WTC11 (cell line): Measurements from ENCODE around the gene TARM1. TPM values are rescaled to one million over a fixed set of nuclear protein-coding genes. Genes with fewer than 3 reads are reported as not detected.
A peak's percentile ranks its signal among the peaks of the same experiment; 100 is the strongest.
"Not testable (repeated sequence)": the region's sequence is repeated elsewhere in the genome, so short reads cannot be mapped to it uniquely, and the experiment has no call there.

Experiments
- ATAC-seq: fragments of 200-7000 bp; cut with Tn5 transposase; 2 replicates; pipeline ENCODE4 v1.10.0; 2021; ENCODE audit warnings: mild to moderate bottlenecking, moderate library complexity
- CTCF ChIA-PET: fragments of 300-600 bp; sonication (Branson Sonifier 250); formaldehyde crosslinking; loops from one replicate; lab custom pipeline; 2021; ENCODE audit warnings: antibody characterized with exemption; lab: Charles Lee
- POLR2A ChIA-PET: fragments of 350-600 bp; sonication (Branson Sonifier 250); formaldehyde crosslinking; loops from one replicate; lab custom pipeline; 2021; ENCODE audit warnings: antibody characterized with exemption; lab: Charles Lee
- DNase-seq: peaks from one replicate; pipeline ENCODE4 v3.0.0; 2021; ENCODE audit warnings: low spot score
- H3K27ac Mint-ChIP-seq: 2 replicates; pipeline ENCODE4 v1.8.0; 2021; ENCODE audit warnings: mixed read lengths
- H3K27me3 Mint-ChIP-seq: 2 replicates; pipeline ENCODE4 v1.8.0; 2021; ENCODE audit warnings: low read depth, mild to moderate bottlenecking, moderate library complexity, mixed read lengths
- H3K36me3 Mint-ChIP-seq: 2 replicates; pipeline ENCODE4 v1.8.0; 2021; ENCODE audit warnings: mixed read lengths
- H3K4me1 Mint-ChIP-seq: 2 replicates; pipeline ENCODE4 v1.8.0; 2022; ENCODE audit warnings: mixed read lengths
- H3K4me3 Mint-ChIP-seq: 2 replicates; pipeline ENCODE4 v1.8.0; 2021; ENCODE audit warnings: mild to moderate bottlenecking, moderate library complexity, mixed read lengths
- H3K9me3 Mint-ChIP-seq: 2 replicates; pipeline ENCODE4 v1.8.0; 2021; ENCODE audit warnings: mixed read lengths
- CBFB ChIP-seq: sonication (generic); formaldehyde crosslinking; IDR thresholded peaks from 2 replicates; pipeline ENCODE4 v1.8.1; 2022; ENCODE audit warnings: mild to moderate bottlenecking, low read depth, missing genetic modification reagents
- E2F1 ChIP-seq: sonication (generic); formaldehyde crosslinking; IDR thresholded peaks from 2 replicates; pipeline ENCODE4 v1.8.0; 2022; ENCODE audit warnings: mild to moderate bottlenecking, missing genetic modification reagents
- E2F4 ChIP-seq: sonication (generic); formaldehyde crosslinking; IDR thresholded peaks from 2 replicates; pipeline ENCODE4 v1.8.1; 2022; ENCODE audit warnings: low read depth, mild to moderate bottlenecking, moderate library complexity, missing genetic modification reagents, borderline replicate concordance
- ESRRA ChIP-seq: sonication (generic); formaldehyde crosslinking; IDR thresholded peaks from 2 replicates; pipeline ENCODE4 v1.8.1; 2022; ENCODE audit warnings: mild to moderate bottlenecking, missing genetic modification reagents, borderline replicate concordance
- ETV6 ChIP-seq: sonication (generic); formaldehyde crosslinking; IDR thresholded peaks from 2 replicates; pipeline ENCODE4 v1.8.1; 2022; ENCODE audit warnings: mild to moderate bottlenecking, missing genetic modification reagents
- FOXK1 ChIP-seq: sonication (generic); formaldehyde crosslinking; IDR thresholded peaks from 2 replicates; pipeline ENCODE4 v1.8.0; 2022; ENCODE audit warnings: mild to moderate bottlenecking, moderate library complexity, missing genetic modification reagents
- FOXP4 ChIP-seq: sonication (generic); formaldehyde crosslinking; IDR thresholded peaks from 2 replicates; pipeline ENCODE4 v1.8.0; 2022; ENCODE audit warnings: mild to moderate bottlenecking, missing genetic modification reagents
- IRF1 ChIP-seq: sonication (generic); formaldehyde crosslinking; IDR thresholded peaks from 2 replicates; pipeline ENCODE4 v1.8.0; 2023; ENCODE audit warnings: missing genetic modification reagents
- IRF2 ChIP-seq: sonication (generic); formaldehyde crosslinking; IDR thresholded peaks from 2 replicates; pipeline ENCODE4 v1.8.0; 2022; ENCODE audit warnings: low read depth, missing genetic modification reagents, borderline replicate concordance
- KAT7 ChIP-seq: sonication (generic); formaldehyde crosslinking; IDR thresholded peaks from 2 replicates; pipeline ENCODE4 v1.8.1; 2023; ENCODE audit warnings: missing genetic modification reagents, mild to moderate bottlenecking, borderline replicate concordance
- MAX ChIP-seq: sonication (generic); formaldehyde crosslinking; IDR thresholded peaks from 2 replicates; pipeline ENCODE4 v1.8.0; 2022; ENCODE audit warnings: mild to moderate bottlenecking, missing genetic modification reagents
- NFE2L1 ChIP-seq: sonication (generic); formaldehyde crosslinking; IDR thresholded peaks from 2 replicates; pipeline ENCODE4 v1.8.1; 2023; ENCODE audit warnings: missing genetic modification reagents
- NR2C2 ChIP-seq: sonication (generic); formaldehyde crosslinking; IDR thresholded peaks from 2 replicates; pipeline ENCODE4 v1.8.0; 2022; ENCODE audit warnings: mild to moderate bottlenecking, missing genetic modification reagents
- NR3C1 ChIP-seq: sonication (generic); formaldehyde crosslinking; conservative IDR thresholded peaks from 2 replicates; pipeline ENCODE4 v1.8.1; 2023; ENCODE audit warnings: low read depth, mild to moderate bottlenecking, missing genetic modification reagents
- PRDM15 ChIP-seq: sonication (generic); formaldehyde crosslinking; IDR thresholded peaks from 2 replicates; pipeline ENCODE4 v1.8.0; 2022; ENCODE audit warnings: missing genetic modification reagents
- SMAD4 ChIP-seq: sonication (generic); formaldehyde crosslinking; IDR thresholded peaks from 2 replicates; pipeline ENCODE4 v1.8.0; 2022; ENCODE audit warnings: mild to moderate bottlenecking, missing genetic modification reagents
- SP1 ChIP-seq: sonication (generic); formaldehyde crosslinking; conservative IDR thresholded peaks from 2 replicates; pipeline ENCODE4 v1.8.1; 2022; ENCODE audit warnings: missing genetic modification reagents
- TEAD1 ChIP-seq: sonication (generic); formaldehyde crosslinking; IDR thresholded peaks from 2 replicates; pipeline ENCODE4 v1.8.0; 2022; ENCODE audit warnings: mild to moderate bottlenecking, missing genetic modification reagents
- TEAD4 ChIP-seq: sonication (generic); formaldehyde crosslinking; IDR thresholded peaks from 2 replicates; pipeline ENCODE4 v1.8.0; 2022; ENCODE audit warnings: mild to moderate bottlenecking, missing genetic modification reagents
- ZBTB43 ChIP-seq: sonication (generic); formaldehyde crosslinking; IDR thresholded peaks from 2 replicates; pipeline ENCODE4 v1.8.1; 2023; ENCODE audit warnings: mild to moderate bottlenecking, missing genetic modification reagents
- ZNF232 ChIP-seq: sonication (generic); formaldehyde crosslinking; IDR thresholded peaks from 2 replicates; pipeline ENCODE4 v1.8.0; 2022; ENCODE audit warnings: mild to moderate bottlenecking, missing genetic modification reagents
- ZNF281 ChIP-seq: sonication (generic); formaldehyde crosslinking; IDR thresholded peaks from 2 replicates; pipeline ENCODE4 v1.8.0; 2023; ENCODE audit warnings: mild to moderate bottlenecking, missing genetic modification reagents
- total RNA-seq: library from RNA; stranded (reverse); gene quantifications from 3 replicates; pipeline ENCODE4 v1.2.3, GENCODE V29; 2021

TARM1 gene
- total RNA-seq, 1 experiment from 2014 or later: not detected

GRCh38 chr19:54095859-54096616, 14.9 kb upstream of the TARM1 start:
- not testable (repeated sequence) for H3K9me3 Mint-ChIP-seq, H3K4me1 Mint-ChIP-seq, H3K27ac Mint-ChIP-seq, H3K36me3 Mint-ChIP-seq
- ChIA-PET POLR2A (interaction anchor here (0.6 to 1.3 kb wide), 3 partner anchors 77 to 154 kb away, joined by 3 read pairs; partner anchors contain the start of gene TMC4), CTCF (interaction anchor here (0.6 to 3.9 kb wide), 21 partner anchors 9 to 851 kb away, joined by 3 to 68 read pairs (median 3); partner anchors contain the start of genes CNOT3, NLRP7 and VSTM1)
- DNase-seq (peak; percentile 60), ATAC-seq (peak; percentile 76)
- Mint-ChIP-seq H3K27me3 (peaks cover 34% of the 10 kb centered on the region), H3K4me3 (peak overlapping the region; percentile 77)
- TF ChIP-seq MAX (CRISPR knock-in tag): peak; percentile 94
- TF ChIP-seq E2F1 (CRISPR knock-in tag): peak; percentile 67; the same call in 1 of the 2 replicates
- TF ChIP-seq NR2C2: 0 out of 2 replicates have a peak, but pooled peaks have one; percentile 24
- TF ChIP-seq SMAD4 (CRISPR knock-in tag): peak; percentile 64; the same call in 1 of the 2 replicates
- TF ChIP-seq ESRRA (CRISPR knock-in tag): peak; percentile 86; the same call in 1 of the 2 replicates
- peak; percentile 89 for TF ChIP-seq FOXP4
- TF ChIP-seq TEAD1 (CRISPR knock-in tag): peak; percentile 74; the same call in 1 of the 2 replicates
- peak; percentile 89; the same call in 1 of the 2 replicates for TF ChIP-seq ZBTB43 (CRISPR knock-in tag)
- TF ChIP-seq ETV6 (CRISPR knock-in tag): 0 out of 2 replicates have a peak, but pooled peaks have one; percentile 38
- TF ChIP-seq IRF2: peak; percentile 42; the same call in 1 of the 2 replicates
- TF ChIP-seq E2F4 (CRISPR knock-in tag): peak; percentile 58; the same call in 1 of the 2 replicates
- 0 out of 2 replicates have a peak, but pooled peaks have one; percentile 86 for TF ChIP-seq NR3C1 (CRISPR knock-in tag)
- peak; percentile 48; the same call in 1 of the 2 replicates for TF ChIP-seq PRDM15 (CRISPR knock-in tag)
- peak; percentile 73; the same call in 1 of the 2 replicates for TF ChIP-seq IRF1 (CRISPR knock-in tag)
- TF ChIP-seq CBFB (CRISPR knock-in tag): 0 out of 2 replicates have a peak, but pooled peaks have one; percentile 36
- TF ChIP-seq TEAD4: peak; percentile 81; the same call in 1 of the 2 replicates
- TF ChIP-seq FOXK1 (CRISPR knock-in tag): 0 out of 2 replicates have a peak, but pooled peaks have one; percentile 37
- peak; percentile 44; the same call in 1 of the 2 replicates for TF ChIP-seq SP1 (CRISPR knock-in tag)
- TF ChIP-seq ZNF281 (CRISPR knock-in tag): 0 out of 2 replicates have a peak, but pooled peaks have one; percentile 25
- peak; percentile 74; the same call in 1 of the 2 replicates for TF ChIP-seq KAT7
- TF ChIP-seq ZNF232 (CRISPR knock-in tag): peak; percentile 81; the same call in 1 of the 2 replicates
- peak; percentile 89 for TF ChIP-seq NFE2L1 (CRISPR knock-in tag)
